Activated CD4-positive, CD25-positive, alpha-beta regulatory T cell (primary cell): ENCODE measurements around the gene CHCHD4.
A peak's percentile ranks its signal among the peaks of the same experiment; 100 is the strongest.

Experiments
- DNase-seq, 4 experiments: peaks; one replicate each; lab custom pipeline; 2025; lab: John Stamatoyannopoulos, UW

CHCHD4 gene

DNA sequence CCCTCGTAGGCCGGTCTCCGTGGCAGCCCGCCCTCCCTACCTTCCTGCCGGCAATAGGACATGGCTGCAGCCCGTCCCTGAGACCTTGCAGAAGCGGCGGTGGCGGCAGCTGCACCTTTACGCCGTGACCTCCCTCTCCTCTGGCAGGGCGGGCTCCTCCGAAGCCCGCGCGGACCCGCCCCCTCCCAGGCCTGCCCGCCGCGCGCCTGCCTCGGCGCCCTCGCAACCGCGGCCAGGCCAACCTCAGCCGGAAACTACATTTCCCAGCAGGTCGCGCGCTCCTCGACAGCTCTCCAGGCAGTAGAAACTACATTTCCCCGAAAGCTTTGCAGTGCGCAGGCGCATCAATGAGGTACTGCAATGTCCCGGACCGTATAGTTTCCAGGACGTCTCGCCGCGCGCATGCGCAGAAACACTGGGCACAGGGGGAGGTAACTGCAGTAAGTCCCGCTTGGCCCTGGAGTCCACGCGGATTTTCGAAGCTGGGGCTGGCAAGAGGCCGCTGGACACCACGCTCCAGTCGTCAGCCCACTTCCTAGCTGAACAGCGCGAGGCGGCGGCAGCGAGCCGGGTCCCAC lies at the start of gene CHCHD4, which contains the start of gene TMEM43:
Gene CHCHD4, minus strand, starts transcription at position 256 of the 578 bp plus-strand sequence. Its CDS starts 194 bp downstream, at position 62.
Gene TMEM43, plus strand, starts transcription at position 438 of the 578 bp plus-strand sequence. CDS start 142 bp downstream, outside the sequence.
- DNase-seq, result peak; percentile 94 to 97 (median 96)

DNA sequence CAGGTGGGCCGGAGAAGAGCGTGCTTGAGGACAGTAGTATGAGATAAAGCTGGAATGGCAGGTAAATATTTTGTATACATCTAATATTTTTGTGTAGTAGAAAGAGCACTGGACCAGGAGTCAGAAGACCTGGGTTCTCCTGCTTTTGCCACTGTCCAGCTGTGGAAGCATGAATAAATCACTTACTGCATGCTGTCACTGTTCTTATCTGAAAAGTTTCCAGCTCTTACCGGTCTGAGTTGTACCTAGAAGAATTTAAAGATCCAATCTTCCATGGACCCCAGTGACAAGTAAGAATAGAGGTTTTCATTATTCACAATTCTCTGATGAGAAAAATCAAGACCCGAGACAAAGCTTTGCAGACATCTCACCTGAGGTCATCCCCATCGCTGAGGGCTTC lies 47.8 kb upstream of the CHCHD4 start:
- DNase-seq, result no peak

DNA sequence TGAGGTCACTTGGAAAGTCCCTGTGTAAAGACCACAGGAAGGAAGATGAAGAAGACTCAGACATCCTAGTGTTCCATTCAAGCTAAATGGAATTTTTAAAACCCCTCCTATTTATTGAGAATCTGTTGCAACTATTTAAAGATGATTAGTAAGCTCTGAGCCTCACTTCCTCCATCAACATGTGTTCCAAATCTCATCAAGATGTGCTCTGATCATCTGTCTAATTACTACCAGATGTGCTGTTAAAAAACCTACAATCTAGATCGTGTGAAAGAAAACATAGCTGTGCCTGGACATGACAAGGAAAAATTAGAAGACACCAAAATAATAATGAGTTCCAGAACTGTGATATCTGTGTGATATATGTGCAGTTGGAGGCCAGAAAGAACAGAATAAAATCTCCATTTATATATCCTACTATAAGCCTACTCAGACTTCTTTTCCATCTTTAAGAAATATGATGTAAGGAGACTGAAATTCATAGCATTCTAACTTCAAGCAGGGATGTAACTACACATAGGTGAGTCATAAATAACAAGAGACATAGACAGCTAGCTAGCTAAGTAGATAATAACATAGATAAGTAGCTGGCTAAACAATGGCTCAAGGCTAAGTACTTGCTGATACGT lies 46.0 kb upstream of the CHCHD4 start:
- DNase-seq, result no peak

DNA sequence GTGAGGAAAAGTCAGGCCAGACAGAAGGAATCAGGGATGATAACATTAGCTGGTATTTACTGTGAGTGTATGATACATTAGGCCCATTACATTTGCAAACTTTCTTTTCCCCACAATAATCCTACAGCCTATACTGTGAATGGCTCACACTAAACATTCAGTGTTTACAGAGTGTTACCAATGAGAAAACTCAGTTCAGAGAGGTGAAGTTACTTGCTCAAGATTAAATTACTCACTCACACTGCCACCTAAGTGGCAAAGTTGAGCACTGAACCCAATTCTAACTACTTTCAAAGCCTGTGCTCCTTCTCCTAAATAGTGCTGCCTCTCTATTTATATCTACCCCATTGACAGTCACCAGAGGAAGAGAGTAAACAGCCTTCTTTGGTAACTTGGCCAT lies 45.2 kb upstream of the CHCHD4 start:
- no peak for DNase-seq

DNA sequence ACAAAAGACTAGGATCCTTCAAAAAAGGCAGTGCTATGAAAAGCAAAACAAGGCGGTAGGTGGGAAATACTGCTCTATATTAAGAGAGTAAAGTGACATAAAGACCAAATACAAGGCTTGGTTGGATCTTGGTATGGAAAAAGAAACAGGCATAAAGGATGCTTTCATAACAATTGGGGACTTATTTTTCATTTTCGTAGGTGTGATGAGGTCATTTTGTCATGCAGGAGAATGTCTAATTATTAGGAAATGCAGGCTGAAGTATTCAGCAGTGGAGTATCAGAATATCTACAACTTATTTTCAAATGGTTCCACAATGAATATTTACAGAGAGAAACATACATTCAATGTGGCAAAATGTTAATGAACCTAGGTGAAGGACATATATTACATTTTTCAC lies 44.8 kb upstream of the CHCHD4 start:
- no peak for DNase-seq

DNA sequence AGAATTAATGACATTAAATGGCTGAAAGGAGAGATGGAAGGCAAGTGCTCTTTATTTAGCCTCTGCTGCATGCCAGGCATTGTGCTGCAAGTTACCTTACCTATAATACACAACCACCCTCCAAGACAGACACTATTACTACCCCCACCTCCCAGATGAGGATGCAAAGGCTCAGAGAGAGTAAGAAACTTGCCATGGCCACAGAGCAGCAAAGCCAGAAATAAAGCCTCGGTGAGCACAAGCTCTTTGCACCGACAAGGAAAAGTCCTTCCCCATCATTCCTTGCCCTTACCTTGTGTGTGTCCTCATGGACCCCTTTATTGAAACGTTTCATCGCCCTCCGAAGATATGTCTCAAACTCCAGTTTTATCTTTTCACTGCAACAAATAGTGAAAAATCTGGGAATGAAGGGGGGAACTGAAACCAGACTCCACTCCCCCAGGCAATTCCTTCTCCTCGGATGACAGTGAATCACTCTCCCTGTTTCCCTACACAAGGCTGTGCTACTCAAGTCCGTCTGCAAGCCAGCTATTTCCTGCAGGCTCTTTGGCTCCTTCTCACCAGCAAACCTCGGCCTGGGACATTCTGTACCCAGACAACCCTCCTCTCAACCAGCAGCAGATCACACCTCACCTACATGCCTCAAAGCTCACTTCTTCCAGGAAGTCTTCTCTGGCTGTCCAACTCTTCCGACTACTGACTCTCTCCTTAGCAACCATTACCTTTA lies 42.4 kb upstream of the CHCHD4 start:
- DNase-seq, result no peak

DNA sequence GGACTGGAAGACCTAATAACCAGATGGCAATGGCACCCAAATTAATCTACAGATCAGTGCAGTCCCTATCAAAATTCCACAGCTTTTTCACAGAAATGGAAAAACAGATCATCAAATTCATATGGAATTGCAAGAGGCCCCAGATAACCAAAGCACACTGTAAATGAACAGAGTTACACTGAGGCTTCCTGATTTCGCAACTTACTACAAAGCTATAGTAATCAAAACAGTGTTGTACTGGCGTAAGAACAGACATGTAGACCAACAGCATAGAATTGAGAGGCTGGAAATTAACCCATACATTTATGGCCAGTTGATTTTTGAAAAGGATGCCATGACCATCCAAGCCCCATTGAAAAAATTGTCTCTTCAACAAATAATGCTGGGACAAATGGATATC lies 37.5 kb upstream of the CHCHD4 start:
- DNase-seq, result no peak

DNA sequence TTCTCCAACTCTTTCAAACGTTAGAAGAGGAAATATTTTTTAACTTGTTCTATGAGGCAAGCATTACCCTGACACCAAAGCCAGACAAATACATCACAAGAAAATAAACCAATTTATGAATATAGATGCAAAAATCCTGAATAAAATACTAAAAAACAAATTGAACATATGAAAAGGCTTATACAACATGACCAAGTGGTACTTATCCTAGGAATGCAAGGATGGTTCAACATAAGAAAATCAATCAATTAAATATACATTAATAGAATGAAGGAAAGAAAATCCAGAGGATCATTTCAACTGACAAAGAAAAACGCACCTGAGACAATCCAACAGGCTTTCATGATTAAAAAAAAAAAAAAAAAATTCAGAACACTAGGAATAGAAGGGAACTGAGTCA lies 36.6 kb upstream of the CHCHD4 start:
- DNase-seq, result no peak

DNA sequence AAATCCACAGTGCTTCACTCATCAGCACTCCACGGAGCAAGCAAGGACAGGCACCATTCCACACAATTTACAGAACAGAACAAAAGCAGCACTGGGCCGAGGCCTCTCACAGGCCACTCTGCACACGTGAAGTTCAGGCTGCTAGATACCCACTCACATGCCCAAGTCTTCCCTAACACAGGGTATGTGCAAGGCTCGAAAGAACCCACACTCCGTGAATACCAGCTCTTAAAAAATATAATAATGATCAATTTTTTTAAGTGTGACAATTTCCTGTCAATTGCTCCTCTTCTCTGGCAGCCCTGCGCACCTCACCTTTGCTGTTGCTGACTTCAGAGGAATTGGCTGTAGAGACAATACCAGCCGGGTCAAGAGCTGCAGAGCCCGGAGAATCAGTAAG lies 34.8 kb upstream of the CHCHD4 start:
- no peak for DNase-seq

DNA sequence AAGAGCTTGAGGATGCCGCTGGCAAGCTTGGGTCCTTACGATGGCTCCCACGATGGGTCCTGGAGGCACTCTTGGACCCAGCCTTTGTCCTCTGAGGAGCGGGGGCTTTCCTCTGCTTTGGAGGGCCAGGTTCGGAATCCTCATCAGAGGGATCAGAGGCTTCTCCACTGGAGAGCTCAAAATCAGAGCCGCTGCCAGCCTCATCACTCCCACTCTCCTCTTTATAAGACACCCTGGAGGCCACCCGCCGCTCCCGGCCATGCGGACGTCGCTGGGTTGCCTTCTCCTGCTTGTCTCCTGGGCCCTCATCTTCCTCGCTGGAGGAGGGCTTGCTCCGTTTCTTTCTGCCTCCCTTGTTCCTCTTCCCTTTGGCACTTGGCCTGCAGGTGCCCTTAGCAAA lies 33.7 kb upstream of the CHCHD4 start:
- DNase-seq, result no peak

DNA sequence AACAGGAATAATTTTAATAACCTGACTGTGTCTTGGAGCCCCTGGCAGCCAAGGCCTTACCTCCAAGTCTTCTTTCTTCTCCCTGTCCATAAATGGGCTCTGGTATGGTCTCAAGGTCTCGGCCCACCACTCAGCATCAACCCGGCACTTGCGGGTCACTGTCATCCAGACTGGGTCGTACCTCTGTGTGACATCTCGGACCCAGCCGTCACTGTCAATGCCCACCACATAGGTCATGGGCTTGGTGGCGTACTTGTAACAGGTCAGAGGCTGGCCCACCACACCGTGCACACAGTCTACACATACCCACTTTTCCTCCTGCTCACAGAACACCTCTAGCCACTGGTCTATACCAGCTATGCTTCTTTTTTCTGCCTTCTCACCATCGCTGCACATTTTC lies 33.3 kb upstream of the CHCHD4 start:
- DNase-seq, result no peak

DNA sequence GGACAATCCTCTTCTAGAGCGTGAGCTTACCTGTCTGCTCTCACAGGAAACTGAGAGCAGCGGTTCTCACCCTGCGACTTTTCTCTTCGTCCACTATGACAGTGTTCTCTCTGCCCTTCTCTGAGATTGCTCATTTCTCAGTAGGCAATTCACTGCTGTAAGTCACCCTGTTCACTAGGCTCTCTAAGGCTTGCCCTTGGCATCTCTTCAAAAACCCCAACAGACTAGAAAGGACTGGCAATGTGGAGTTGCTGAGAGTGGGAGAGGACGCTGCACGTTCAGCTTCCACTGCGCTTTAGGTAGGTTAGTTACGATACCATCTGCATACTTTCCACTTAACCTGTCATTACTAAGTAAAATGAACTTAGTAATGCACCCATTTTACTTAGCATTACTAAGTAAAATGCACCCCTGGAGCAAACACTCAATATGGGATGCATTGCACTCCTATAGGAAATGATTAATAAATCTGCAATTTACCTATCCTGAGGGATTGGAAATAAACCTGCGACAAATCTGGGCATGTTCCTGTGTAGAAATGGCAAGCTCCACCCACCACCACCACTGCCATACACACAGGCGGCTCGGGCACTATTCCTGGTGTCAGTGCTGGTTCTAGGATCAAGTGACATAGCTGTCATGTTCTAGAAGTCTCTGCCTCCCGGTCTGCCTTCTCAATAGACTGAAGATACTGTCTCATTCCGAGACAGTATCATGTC lies 32.3 kb upstream of the CHCHD4 start:
- no peak for DNase-seq

DNA sequence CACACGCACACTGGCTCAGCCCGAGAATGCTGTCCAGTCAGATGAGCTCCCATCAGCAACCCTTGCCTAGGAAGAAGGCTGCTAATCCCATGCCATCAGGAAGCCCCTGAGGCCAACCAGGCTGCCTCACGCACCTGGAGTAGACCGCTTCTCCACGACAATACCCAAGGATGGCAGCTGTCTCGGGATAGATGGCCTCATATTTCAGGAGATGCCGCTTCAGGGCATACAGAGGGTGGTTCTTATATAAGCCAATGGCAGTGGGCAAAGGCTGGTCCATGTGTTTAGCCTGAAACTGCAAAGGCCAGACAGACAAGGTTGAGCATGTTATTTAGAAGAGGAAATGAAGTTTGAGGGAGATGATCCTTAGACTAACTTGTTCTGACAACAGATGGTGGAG lies 31.5 kb upstream of the CHCHD4 start:
- no peak for DNase-seq

DNA sequence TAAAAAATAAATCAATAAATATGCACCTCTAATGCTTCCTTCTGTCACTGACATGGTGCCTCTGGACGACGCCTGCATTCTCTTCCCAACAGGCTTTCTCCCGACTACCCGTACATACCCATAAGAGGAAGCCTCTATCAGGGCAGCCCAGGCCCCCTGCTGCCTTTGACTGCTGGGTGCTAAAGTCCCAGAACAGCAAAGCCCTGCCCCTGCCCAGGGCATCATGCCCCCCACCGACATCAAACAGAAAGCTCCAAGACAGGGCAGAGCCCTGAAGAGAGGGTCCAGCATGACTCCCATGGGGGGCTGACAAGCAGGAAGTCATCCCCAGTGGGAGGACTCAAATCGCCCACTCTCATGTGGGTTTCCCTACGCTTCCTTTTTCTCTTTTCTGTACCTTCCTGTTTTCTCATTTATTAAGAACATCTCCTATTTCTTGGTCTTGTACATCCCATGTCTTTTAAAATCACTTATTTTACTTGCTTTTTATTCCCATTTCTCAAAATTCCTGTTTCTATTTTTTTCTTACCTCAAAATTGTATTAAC lies 30.3 kb upstream of the CHCHD4 start:
- no peak for DNase-seq

DNA sequence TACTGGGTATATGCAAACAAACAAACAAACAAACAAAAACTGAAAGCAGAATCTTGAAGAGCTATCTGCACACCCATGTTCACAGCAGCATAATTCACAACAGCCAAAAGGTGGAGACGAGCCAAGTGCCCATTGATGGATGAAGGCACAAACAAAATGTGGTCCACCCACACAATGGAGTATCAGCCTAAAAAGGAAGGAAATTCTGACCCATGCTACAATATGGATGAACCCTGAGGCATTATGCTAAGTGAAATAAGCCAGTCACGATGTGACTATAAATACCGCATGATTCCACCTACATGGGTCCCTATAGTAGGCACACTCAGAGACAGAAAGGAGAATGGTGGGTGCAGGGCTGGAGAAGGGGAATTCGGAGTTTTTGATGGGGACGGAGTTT lies 29.6 kb upstream of the CHCHD4 start:
- no peak for DNase-seq

DNA sequence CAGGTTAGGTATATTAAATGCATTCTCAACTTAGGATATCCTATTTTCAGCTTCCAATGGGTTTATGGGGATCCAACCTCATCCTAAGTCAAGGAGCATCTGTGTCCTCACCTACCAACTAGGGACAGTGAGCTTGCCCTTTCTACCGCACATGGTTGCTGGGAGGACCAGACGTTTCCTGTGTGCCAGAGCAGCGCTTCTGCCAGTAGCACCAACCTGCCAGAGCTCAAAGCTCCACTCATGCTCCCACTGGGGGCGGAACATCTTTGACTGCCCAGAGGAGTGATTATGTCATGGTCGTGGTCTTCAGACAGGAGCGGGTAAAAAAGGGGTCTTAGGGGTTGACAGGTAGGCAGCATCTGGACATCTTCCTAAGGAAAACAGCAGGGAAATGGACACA lies 29.0 kb upstream of the CHCHD4 start:
- DNase-seq, result no peak

DNA sequence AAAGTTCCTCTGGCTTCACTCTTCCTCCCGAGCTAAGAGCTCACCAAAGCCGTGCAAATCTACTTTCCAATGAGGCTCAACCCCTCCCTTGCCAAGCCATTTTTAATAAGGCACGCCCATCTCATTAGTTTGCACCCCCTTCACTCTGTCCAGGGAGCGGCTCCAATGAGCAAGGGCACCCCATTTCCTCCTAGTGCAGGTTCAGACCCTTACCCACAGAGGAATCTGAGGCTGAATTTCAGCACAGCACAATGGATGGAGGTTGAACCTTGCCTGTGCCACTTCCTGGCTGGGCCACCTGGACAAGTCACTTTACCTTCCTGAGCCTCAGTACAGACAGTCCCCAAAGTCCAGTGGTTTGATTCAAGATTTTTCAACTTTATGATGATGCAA lies 28.3 kb upstream of the CHCHD4 start:
- DNase-seq, result no peak

DNA sequence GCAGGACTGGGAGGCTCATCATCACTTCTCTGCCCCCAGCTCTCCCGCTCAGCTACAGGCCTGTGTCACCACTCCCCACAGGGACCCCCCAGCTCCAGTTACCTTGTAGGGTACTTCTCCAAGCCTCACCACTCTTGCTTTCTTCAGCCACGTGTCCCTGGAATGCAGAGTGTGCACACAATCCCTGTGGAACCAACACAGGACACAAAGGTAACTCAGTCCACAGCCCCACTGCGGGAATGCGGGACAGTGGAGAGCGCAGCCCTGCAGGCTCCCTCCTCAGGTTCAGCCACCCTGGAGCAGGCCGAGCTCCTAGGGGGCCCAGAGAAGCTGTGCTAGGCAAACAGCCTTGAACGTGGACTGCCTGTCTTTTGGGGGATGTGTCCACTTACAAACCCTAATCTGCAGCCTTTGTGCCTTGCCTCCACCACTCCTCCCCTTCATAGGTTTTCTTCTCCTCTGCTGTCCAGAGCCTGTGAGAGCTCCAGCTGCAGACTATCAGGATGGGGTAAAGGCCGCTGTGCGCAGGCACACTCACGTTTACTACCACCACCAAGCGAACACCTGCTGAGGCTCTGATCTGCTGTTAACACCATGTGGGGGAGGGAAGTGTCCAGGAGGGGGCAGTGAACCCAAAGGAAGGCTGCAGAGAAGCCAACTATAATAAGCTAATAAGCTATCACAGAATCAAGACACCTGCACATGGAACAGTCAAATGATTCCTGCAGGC lies 27.7 kb upstream of the CHCHD4 start:
- DNase-seq, result no peak

DNA sequence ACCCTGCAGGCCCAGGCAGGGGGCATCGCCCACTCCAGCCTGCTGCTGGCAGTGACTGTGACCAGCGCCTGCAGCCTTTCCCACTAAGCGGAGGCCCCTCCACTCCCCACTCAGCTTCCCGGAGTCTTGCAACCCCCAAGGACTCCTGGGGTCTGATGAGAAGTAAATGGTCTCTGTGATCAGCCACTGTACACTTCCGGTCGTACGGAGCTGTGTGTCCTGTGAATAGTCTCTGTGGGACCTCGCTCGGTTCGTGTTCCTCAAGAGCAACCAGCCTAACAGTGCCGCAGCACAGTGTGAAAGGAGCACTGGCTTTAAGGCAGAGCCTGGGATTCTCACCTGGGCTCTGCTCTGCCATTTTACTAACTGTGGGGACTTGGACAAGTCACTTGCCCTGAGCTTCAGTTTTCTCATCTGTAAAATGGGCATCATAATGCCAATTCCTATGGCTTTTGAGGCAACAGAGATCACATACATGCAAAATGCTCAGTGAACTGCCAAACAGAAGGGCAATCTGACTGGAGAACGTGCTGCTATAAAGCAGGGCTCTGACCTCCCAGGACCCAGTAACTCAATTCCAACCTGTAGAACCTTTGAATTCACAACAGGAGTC lies 26.9 kb upstream of the CHCHD4 start:
- no peak for DNase-seq

DNA sequence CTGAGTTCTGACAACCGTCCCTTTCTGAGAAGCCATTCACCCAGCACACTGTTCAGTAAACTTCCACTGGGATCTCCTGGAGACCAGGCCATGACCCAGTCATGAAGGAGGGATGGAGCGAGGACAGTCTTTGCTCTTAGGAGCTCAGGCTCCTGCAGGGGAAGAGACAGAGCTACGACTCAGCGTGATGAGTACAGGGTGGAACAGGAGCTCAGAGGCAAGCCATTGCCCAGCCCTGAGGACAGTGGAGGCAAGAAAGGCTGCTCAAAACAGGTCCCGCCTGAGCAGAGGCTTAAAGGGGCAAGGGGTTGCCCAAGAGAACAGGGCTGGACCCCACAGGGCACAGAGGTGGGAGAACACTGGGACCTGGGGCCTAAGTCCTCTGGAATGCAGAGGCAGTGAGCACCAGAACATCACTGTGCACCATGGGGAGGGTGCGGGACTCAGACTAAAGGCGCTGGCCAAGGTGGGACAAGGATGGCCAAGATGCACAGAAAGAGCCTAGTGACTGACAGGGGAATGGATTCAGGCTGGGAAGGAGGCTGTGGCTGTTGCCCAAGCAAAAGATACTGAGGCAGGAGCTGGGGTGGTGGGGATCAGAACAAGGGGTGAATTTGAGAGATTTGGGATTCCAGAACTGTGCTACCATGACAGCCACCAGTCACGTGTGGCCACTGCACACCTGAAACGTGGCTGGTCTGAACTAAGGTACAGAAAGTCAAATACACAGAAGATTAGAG lies 26.0 kb upstream of the CHCHD4 start:
- no peak for DNase-seq

DNA sequence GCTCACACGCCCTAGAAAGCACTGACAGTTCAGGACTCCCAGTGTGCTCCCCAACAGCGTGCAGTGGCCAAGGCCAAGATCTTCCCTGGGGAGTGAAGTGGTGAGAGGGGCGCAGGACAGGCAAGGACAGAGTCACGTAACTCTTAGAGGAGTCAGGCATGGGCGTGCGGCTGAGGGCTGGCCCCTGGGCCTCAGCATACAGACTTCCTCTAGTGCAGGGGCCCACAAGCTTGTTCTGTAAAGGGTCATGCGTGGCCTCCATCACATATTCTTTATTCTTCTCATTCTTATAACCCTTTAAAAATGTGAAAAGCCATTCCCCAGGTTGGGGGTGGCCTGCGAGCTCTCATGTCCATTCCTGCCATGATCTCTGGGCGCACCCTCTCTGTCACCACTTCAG lies 25.4 kb upstream of the CHCHD4 start:
- no peak for DNase-seq
